ENCODE measurements around the gene SV2C.

Gene SV2C

DNA sequence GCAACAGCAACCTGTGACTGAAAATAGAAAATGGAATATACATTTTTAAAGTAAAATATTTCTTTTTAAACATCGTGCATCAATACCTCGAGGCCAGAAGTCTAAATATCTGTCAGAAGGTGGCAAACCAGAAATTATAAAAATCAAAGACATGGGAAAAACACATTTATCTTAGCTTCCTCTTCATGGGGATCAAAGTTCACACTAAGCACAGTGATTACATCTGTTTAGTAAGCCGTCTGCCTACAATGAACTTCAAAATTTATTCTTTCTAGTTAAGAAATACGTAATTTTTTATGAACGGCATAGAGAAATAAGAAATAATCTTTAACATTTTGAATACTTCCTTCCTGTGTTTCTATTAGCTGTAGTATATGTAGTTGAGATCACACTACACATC lies 17.9 kb upstream of the SV2C start:
- H3K27ac ChIP-seq (ENCODE audit: low read length), result no peak overlapping the region
- no peak for DNase-seq

DNA sequence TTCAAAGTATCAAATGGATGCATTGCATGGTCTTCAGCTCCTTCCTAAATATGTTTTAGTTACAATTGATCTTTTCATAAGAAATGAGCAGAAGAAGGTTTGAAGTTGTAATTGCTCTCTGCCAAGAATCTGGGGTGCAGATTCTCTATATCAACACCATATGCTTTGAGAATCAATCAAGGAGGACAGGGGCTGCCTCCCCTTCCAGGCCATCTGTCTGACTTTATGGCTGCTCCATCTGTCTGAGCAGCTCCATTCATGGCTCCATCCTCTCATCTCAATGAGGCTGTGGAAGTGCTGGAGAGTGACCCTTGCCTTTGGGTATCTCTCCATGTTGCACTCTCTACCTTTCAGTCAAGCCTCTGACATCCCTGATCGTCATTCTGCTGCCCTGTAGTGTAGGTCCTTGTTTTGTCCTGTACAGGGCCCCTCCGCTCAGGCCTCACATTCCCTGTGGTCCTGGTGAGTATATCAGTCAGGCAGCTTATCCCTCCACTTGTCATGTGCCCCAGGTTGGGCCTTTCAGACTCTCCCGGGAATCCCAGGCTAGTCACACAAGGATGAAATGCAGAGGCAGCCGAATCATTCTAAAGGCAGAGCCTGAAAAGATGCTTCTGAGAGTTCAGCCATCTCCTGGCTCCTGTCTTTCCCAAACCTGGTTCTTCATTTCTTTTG lies 14.0 kb upstream of the SV2C start:
- no peaks in the 10 kb centered on the region for H4K20me1 ChIP-seq (ENCODE audit: insufficient read depth, low read length)

More for the DNA sequence above, 17.9 kb upstream of the SV2C start:
- Histone ChIP-seq H2AFZ (ENCODE audit: low read depth, low read length) (no peak overlapping the region), H3K9me3 (ENCODE audit: insufficient read depth, low read length, severe bottlenecking) (no peaks in the 10 kb centered on the region), H3K9ac (ENCODE audit: low read depth, low read length) (no peak overlapping the region), H3K4me2 (ENCODE audit: insufficient read depth, low read length) (no peak overlapping the region), H3K4me3 (ENCODE audit: low read depth in 1 of 2, low read length in 2 of 2) (no peak overlapping the region), H3K27me3 (ENCODE audit: insufficient read depth, low read length, poor library complexity) (no peaks in the 10 kb centered on the region), H4K20me1 (ENCODE audit: insufficient read depth, low read length) (no peaks in the 10 kb centered on the region), H3K79me2 (ENCODE audit: insufficient read depth, low read length) (no peaks in the 10 kb centered on the region), H3K4me1 (ENCODE audit: insufficient read depth, low read length) (no peaks in the 10 kb centered on the region), H3K36me3 (ENCODE audit: insufficient read depth, low read length) (no peaks in the 10 kb centered on the region)
- ATAC-seq (ENCODE audit: insufficient read depth, low read depth), result no peak
- TF ChIP-seq, protein P1, sequence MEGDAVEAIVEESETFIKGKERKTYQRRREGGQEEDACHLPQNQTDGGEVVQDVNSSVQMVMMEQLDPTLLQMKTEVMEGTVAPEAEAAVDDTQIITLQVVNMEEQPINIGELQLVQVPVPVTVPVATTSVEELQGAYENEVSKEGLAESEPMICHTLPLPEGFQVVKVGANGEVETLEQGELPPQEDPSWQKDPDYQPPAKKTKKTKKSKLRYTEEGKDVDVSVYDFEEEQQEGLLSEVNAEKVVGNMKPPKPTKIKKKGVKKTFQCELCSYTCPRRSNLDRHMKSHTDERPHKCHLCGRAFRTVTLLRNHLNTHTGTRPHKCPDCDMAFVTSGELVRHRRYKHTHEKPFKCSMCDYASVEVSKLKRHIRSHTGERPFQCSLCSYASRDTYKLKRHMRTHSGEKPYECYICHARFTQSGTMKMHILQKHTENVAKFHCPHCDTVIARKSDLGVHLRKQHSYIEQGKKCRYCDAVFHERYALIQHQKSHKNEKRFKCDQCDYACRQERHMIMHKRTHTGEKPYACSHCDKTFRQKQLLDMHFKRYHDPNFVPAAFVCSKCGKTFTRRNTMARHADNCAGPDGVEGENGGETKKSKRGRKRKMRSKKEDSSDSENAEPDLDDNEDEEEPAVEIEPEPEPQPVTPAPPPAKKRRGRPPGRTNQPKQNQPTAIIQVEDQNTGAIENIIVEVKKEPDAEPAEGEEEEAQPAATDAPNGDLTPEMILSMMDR (IDR thresholded peaks at IDR 0.05; ENCODE audit: borderline replicate concordance, extremely low read depth, low read length, poor library complexity, severe bottlenecking), result no peak
- no peak for TF ChIP-seq EZH2 (IDR thresholded peaks at IDR 0.05; ENCODE audit: borderline replicate concordance, low read depth, low read length, severe bottlenecking)

DNA sequence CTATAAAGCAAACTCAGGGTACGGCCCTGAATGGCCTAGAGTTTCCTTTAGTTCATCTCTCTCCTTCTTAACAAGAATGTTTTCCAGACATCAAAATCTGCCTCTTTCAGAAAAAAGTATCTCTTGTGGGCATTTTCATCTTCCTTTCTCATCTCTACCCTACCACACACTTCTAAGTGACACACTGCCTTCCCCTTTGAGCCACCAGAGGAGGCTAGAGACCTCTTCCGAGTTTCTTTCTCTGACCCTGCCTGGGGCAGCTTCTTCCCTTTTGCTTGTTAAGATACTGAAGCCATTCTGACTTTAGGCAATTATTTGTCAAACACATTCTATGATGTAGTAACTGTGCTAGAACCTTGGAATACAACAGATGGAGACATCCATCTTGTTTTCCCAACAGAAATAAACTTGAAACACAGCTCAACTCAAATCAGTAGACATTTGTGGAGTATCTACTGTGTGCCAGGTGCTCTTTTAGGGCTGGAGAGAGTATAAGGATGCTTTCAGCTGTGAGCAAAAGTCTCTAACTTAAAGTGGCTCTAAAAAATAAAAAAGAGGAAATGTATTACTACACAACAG lies 8.6 kb upstream of the SV2C start:
- no peaks in the 10 kb centered on the region for H3K27me3 ChIP-seq (ENCODE audit: insufficient read depth, low read length, poor library complexity)
- TF ChIP-seq, protein P1 (IDR thresholded peaks at IDR 0.05; ENCODE audit: borderline replicate concordance, extremely low read depth, low read length, poor library complexity, severe bottlenecking), result peak; percentile 30
- TF ChIP-seq EZH2 (IDR thresholded peaks at IDR 0.05; ENCODE audit: borderline replicate concordance, low read depth, low read length, severe bottlenecking), result no peak
- ATAC-seq (ENCODE audit: insufficient read depth, low read depth), result no peak
- H3K9me3 ChIP-seq (ENCODE audit: insufficient read depth, low read length, severe bottlenecking), result no peaks in the 10 kb centered on the region
- no peaks in the 10 kb centered on the region for H4K20me1 ChIP-seq (ENCODE audit: insufficient read depth, low read length)
- no peak overlapping the region for H3K9ac ChIP-seq (ENCODE audit: low read depth, low read length)
- H2AFZ ChIP-seq (ENCODE audit: low read depth, low read length), result no peak overlapping the region
- DNase-seq, result no peak
- no peak overlapping the region for H3K4me3 ChIP-seq (ENCODE audit: low read depth in 1 of 2, low read length in 2 of 2)
- H3K4me2 ChIP-seq (ENCODE audit: insufficient read depth, low read length), result no peak overlapping the region
- no peaks in the 10 kb centered on the region for H3K79me2 ChIP-seq (ENCODE audit: insufficient read depth, low read length)
- no peaks in the 10 kb centered on the region for H3K36me3 ChIP-seq (ENCODE audit: insufficient read depth, low read length)
- H3K4me1 ChIP-seq (ENCODE audit: insufficient read depth, low read length), result no peaks in the 10 kb centered on the region
- no peak overlapping the region for H3K27ac ChIP-seq (ENCODE audit: low read length)

More for the DNA sequence above, 14.0 kb upstream of the SV2C start:
- Histone ChIP-seq H3K79me2 (ENCODE audit: insufficient read depth, low read length) (no peaks in the 10 kb centered on the region), H3K27ac (ENCODE audit: low read length) (no peak overlapping the region), H3K4me2 (ENCODE audit: insufficient read depth, low read length) (no peak overlapping the region), H3K27me3 (ENCODE audit: insufficient read depth, low read length, poor library complexity) (no peaks in the 10 kb centered on the region), H2AFZ (ENCODE audit: low read depth, low read length) (no peak overlapping the region), H3K9ac (ENCODE audit: low read depth, low read length) (no peak overlapping the region), H3K36me3 (ENCODE audit: insufficient read depth, low read length) (no peaks in the 10 kb centered on the region), H3K4me1 (ENCODE audit: insufficient read depth, low read length) (no peaks in the 10 kb centered on the region), H3K4me3 (ENCODE audit: low read depth in 1 of 2, low read length in 2 of 2) (no peak overlapping the region), H3K9me3 (ENCODE audit: insufficient read depth, low read length, severe bottlenecking) (no peaks in the 10 kb centered on the region)
- ATAC-seq (ENCODE audit: insufficient read depth, low read depth), result no peak
- TF ChIP-seq, protein P1 (IDR thresholded peaks at IDR 0.05; ENCODE audit: borderline replicate concordance, extremely low read depth, low read length, poor library complexity, severe bottlenecking), result no peak
- DNase-seq, result no peak
